HG03045 (cell line): ENCODE measurements around the gene KISS1R.

Experiments
- ATAC-seq: cut with Tn5 transposase; IDR thresholded peaks from one replicate; pipeline ENCODE4 v1.9.1; 2021; ENCODE audit warnings: mild to moderate bottlenecking, moderate library complexity; ENCODE audit not compliant: unreplicated experiment

Gene KISS1R

DNA sequence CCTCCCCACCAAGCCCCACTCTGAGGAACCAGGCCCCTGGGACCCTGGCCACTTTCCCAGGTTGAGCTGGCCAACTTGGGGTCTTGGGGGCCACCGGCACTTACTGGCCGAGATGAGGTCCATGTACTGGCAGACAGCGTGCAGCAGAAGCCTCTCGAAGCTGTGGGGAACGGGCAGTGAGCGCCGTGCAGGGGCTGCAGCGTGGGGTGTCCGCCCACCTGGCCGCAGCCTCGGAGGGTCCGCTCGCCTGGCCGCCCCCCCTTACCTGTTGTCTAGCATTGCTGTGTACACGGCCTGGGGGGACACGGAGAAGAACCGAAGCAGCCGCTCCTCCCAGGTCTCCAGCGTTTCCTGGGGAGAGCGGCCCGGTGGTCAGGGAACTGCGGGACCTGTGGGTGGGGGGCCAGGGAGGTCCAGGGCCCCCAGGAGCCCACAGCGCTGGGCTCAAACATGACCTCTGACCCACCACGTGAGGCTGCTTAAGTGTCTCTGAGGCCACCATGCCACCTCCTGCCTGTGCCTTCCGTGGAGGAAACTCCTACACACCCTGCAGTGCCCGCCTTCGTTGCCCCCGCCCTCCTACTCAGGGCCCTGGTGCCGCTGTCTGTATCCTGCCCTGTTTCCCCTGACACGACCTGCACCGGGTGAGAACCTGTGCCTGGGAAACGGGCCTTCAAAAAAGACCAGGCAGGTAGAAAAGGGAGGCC is 17.6 kb upstream of the KISS1R start:
- no peak for ATAC-seq

DNA sequence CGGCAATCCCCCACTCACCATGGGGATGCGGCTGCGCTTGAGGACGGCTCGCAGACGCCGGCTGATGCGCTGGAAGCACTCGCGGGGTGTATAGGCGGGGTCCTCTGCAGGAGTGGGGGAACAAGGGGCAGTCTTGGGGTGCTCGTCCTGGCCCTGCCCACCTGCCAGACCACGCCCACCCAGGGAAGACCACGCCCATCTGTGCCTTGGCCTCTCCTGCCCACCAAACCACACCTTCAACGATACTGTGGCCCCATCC is 17.2 kb upstream of the KISS1R start:
- ATAC-seq, result no peak

DNA sequence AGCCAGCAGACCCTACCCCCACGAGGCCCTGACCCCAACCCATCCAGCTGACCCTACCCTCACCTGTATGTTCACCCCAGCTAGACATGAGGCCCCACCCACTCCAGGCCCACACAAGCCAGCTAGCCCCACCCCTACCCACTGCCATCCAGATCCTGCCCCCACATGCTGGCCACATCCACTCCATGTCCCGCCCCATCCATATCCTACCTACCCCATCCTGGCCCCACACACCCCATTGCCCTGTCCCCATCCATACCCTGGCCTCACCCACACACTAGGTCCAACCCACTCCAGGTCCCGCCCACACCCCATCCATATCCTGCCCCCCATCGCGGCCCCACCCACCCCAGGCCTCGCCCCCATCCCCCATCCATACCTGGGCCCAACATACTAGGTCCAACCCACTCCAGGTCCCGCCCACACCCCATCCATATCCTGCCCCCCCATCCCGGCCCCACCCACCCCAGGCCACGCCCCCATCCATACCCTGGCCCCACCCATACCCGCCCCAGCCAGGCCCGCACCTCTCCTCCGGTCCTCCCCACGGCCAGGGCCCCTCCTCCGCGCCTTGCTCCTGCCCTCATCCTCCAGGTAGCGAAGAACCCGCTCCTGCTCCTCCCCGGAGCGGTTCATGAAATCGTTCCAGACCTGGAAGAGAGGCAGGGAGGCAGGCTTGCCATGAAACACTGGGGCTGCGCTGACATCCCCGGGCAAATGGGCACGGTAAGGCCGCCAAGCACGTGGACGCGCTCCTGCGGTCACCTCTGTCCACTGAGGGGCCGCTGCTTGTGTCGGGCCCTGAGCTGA is 16.6 kb upstream of the KISS1R start:
- ATAC-seq, result no peak

DNA sequence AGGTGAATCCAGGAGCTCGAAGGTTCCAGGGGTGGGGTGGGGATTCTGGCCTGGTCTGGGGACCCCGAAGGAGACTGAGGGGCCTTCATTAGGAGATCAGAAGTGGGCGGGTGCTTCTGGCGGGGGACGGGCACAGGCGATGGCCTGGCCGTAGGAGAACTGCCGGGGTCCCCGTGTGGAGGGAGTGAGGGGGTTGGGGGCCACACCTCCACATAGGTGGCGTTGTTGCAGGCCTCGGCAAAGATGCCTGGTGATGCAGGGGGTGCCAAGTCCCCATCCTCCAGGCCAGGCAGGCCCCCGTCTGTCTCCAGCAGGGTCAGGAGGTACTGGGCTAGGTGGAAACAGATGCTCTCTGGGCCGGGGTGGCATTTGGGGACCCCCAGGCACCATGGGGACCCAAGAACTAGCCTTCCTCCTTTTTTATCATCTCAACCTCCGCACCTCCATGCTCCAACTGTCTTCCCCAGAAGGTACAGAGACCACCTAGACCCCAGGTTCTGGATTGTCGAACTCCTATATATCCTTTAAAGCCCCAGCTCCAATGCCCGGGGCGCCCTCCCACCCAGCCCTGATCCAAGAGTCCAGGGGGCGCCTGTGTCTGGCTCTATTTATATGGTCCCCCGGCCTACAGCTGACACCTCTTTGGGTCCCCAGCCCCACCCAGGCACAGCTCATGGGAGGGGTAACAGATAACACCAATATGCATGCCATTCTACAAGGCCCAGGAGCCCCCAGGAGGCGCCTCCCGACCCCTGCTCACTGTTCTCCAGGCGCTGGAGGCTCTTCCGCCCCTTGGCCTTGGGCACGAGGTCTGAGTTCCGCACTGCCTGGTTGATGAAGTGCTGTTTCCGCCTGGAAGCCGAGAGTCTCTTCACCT is 15.7 kb upstream of the KISS1R start:
- ATAC-seq, result no peak

DNA sequence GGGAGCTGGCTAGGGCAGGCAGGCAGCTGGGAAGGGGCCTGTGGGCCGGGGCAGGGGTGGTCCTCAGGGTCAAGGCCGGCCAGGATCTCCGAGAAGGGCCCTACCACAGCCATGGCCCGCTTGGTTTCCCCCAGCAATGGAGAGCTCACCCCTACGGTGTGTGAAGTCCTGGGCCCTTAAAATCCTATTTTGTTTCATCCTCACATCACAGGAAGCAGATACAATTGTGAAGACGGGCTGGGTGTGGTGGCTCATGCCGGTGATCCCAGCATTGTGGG is 15.1 kb upstream of the KISS1R start:
- no peak for ATAC-seq

DNA sequence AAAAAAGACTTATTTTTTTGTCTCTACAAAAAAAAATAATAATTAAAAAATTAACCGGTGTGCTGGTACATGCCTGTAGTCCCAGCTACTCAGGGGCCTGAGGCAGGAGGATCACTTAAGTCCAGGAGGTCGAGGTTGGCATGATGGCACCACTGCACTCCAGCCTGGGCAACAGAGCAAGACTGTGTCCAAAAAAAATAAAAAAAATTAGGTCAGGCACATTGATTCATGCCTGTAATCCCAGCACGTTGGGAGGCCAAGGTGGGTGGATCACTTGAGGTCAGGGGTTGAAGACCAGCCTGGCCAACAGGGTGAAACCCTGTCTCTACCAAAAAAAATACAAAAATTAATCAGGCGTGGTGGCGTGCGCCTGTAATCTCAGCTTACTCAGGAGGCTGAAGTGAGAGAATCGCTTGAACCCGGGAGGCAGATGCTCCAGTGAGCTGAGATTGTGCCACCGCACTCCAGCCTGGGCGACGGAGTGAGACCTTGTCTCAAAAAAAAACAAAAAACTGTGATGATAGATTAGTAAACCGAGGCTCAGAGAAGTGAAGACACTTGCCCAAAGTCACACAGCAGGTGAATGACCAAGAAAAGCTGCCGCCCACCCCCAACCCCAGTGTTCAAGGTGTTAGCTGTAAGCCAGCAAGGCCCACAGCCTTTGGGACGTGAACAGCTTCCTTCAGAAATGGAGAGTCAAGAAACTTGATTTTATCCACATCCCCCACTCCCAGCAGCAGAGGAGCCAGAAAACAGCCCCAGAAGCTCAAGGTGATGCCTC is 14.5 kb upstream of the KISS1R start:
- no peak for ATAC-seq

DNA sequence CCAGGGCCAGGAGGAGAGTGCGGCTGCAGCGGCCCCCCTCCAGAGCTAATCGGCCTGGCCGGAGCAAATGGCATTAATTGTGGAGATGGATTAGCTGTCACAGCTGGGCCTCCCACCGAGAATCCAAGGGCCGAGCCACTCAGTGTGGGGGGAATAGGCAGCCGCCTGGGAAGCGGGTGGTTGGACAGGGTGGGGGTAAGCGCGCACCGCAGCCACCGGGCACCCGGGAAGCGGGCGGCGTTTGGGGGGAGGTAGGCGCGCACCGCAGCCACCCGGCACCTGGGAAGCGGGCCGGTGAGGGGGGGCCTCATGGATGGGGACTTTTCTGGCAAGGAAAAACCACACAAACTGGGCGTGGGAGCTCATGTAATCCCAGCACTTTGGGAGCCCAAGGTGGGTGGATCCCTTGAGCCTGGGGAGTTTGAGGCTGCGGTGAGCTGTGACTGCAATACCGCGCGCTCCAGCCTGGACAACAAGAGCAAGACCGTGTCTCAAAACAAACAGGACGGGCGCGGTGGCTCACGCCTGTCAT is 13.8 kb upstream of the KISS1R start:
- ATAC-seq, result no peak

DNA sequence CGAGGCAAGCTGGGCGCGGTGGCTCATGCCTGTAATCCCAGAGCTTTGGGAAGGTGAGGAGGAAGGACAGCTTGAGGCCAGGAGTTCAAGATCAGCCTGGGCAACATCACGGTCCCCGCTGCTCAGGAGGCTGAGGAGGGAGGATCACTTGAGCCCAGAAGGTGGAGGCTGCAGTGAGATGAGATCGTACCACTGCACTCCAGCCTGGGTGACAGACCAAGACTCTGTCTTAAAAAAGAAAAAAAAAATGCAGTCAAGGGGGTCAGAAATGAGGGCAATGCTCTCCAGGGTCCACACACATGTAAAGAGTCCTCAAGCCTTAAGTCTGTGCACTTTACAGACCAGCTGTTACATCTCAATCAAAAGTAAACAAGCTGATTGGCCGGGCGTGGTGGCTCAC is 12.6 kb upstream of the KISS1R start:
- ATAC-seq, result no peak

DNA sequence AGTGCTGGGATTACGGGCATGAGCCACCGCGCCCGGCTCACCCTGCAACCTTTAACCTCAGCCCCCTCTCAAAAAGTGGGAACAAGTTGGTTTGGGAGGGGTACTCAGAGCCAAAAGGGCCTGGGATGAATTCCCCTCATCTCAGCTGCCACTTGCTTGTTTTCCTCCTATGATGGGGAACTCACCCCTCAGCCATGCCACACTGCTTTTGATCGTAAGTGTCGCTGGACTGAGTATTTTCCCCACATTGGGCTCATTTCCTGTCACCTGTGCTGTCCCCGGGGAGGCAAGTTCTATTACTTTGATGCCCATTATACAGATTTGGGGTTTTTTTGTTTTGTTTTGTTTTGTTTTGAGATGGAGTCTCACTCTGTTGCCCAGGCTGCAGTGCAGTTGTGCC is 10.7 kb upstream of the KISS1R start:
- ATAC-seq, result no peak

DNA sequence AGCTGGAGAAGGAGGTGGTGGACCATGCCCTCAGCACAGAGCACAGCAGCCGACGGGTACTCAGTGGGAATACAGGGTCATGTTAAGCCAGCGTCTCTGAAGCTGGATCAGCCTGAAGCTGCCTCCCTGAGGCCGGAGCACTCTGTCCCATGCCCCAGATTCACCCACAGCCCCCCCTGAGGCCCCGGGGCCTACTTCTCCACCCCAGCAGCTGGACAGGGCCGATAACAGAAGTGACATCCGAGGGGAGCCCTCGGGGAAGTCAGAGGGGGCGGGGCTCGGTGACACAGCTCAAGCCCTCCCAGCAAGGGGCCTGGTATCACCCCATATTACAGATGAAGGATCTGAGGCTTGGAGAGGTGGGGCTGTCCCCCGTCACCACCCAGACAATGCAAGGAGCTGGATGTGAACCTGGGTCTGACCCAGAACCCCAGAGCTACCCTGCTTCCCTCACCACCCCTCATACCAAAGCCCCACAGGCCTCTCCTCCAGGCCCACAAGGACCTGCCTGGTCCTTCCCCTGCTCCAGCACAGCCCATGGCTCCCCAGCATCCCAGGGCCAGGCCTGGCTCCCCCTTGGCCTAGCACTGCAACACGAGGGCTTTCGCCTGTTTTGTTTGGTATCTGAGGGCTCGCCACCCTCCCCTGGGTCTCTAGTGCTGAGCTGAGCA is 9.8 kb upstream of the KISS1R start:
- no peak for ATAC-seq

DNA sequence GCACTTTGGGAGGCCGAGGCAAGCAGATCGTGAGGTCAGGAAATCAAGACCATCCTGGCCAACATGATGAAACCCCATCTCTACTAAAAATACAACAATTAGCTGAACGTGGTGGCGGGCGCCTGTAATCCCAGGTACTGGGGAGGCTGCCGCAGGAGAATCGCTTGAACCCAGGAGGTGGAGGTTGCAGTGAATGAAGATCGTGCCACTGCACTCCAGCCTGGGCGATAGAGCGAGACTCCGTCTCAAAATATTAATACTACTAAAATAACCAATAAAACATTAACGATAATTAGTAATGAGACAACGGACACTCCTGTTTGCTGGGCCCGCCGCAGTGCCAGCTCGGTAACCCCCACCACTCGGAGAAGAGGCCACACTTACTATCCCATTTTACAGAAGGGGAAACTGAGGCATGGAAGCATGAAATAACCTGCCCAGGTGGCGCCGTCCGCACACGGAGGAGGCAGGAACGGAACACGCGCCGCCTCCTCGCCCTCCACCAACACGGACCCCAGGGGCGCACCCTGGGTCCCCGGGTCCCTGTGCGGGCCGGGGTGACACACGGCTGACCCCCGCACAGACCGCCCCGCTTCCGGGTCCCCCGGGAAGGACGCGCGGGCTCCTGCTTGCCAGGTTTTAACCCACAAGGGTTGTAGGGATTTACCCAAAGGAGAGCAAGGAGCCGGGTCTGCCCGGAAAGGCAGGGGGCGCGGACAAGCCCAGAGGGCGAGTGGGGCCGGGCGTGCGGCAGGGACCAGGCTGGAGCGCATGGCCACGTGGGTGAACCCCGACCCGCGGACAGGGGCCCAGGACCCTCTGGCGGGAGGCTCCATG is 5.7 kb upstream of the KISS1R start:
- no peak for ATAC-seq

DNA sequence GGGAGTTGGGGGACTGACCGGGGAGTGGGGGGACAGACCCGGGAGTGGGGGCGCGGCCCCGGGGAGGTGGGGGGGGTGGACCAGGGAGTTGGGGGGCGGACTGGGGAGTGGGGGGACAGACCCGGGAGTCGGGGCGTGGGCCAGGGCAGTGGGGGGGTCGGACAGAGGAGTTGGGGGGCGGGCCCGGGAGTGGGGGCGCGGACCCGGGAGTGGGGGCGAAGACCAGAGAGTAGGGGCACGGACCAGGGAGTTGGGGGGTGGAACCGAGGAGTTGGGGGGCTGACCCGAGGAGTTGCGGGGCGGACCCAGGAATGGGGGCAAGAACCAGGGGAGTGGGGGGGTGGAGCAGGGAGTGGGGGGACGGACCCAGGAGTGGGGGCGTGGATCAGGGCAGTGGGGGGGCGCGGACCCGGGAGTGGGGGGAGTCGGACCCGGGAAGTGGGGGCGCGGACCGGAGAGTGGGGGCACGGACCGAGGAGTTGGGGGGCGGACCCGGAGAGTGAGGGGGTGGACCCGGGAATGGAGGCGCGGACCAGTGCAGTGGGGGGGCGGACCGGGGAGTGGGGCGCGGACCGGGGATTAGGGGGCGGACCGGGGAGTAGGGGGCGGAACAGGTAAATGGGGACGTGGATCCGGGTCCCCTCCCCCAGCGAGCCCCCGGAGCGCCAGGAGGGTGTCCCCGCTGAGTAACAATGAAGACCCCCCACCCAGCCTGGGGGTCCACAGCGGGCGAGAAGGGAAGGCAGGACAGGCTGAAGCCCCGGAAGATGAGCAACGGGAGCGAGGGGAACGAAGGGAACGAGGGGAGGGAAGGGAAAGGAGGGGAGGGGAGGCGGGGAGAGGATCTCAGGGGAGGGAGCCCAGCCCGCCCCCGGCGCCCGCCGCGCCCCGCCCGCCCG is 4.7 kb upstream of the KISS1R start:
- no peak for ATAC-seq

DNA sequence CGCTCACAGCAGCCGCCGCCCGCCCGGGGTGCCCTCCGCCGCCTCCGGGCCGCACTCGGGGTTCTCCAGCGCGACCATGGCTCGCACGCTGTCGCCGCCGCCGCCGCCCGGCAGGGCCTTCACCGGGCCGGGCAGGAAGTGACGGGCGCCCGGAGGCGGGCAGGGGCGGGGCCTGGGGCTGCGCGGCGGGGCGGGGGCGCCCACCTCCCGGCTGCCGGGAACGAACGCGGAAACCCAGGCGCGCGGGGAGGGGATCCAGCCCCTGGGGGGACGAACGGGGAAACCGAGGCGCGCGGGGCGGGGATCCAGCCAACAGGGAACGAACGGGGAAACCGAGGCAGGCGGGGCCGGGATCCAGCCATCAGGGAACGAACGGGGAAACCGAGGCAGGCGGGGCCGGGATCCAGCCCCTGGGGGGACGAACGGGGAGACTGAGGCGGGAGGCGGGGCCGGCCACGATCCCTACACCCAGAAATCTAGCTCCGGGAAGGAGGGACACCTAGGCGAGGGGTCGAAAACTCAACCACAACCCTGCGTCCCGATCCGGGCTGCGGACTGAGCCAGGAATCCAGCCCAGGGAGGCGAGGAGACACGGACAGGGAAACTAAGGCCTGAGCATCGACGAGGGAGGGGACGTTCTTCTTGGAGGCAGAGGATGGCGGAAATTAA is 3.9 kb upstream of the KISS1R start, which contains the start of gene R3HDM4:
Gene R3HDM4 (minus strand): TSS at position 140 of the 669 bp plus-strand sequence. CDS start 62 bp downstream, at position 78.
- peak; percentile 55 for ATAC-seq

DNA sequence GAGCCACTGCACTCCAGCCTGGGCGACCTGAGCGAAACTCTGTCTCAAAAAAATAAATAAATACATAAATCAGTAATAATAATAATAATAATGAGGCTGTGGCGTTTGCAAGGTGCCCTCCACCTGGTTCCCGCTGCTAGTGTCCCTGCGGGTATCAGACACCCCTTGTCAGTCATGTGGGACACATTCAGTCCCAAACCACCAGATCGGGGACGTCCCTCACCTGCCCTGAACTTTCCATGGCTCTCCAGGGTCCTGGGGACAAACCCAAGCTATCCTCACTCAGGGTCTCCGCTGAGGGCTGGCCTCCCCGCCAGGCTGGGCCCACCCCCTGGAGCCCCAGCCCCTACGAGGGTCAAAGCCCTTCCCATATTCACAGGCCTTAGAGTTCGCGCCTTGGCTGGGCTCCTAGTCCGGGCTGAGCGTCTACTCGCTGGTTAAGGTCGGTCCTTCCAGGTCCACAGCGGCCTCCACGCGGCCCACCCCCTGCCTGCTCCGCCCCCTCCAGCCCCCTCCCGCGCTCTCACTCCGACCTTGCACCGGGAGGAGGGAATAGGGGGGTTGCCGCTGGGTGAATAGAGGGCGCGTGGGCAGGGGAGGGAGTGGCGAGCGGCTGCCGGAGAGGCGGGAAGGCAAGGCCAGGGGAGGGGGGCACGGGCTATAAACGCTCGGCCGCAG is 349 bp upstream of the KISS1R start:
- ATAC-seq, result no peak

DNA sequence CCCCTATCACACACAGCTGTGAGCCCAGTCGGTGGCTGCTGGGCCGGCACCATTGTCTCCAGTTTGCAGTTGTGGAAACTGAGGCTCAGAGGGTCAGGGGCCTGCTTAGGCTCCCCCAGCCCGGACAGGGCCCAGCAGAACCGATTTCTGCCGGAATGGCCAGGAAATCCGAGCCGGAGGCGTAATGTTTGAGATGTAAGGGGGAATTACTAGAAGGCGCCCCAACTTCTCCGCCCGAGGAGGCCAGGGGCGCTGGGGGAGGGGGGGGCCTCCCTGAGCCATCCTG is 962 bp downstream of the KISS1R start:
- no peak for ATAC-seq

DNA sequence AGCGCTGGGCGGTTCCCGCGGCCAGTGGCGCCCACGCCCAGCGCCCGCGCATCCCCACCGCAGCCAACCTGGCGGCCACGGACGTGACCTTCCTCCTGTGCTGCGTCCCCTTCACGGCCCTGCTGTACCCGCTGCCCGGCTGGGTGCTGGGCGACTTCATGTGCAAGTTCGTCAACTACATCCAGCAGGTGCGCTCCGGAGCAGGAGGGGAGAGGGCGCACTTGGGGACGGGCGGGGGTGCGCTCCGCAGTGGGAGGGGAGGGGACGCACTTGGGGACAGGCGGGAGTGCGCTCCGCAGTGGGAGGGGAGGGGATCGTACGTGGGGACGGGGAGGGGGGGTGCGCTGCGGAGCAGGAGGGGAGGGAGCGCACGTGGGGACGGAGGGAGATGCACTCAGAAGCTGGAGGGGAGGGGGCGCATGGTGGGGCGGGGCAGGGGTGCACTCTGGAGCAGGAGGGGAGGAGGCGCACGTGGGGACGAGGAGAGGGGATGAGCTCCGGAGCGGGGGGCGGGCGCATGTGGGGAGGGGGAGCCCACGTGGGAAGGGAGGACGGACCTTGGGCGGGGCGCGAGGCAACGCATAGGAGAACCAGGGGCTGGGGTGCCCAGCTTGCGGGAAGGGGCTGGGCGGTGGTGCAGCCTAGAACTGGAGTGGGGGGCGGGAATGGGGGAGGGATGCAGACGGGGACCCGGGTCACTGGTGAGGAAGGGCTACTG is 1.5 kb downstream of the KISS1R start:
- ATAC-seq, result no peak
